HEK293 (cell line): Measurements from ENCODE around the gene CCKAR.
"Not testable (repeated sequence)": the region's sequence is repeated elsewhere in the genome, so short reads cannot be mapped to it uniquely, and the experiment has no call there.

Experiments used
- CTCF ChIA-PET: fragments of 350-600 bp; formaldehyde crosslinking; extraction: SDS; loops from one replicate; lab custom pipeline; 2021; ENCODE audit warnings: antibody characterized with exemption; lab: Yijun Ruan, JAX
- POLR2A ChIA-PET: fragments of 300-600 bp; formaldehyde crosslinking; extraction: SDS; loops from one replicate; lab custom pipeline; 2020; ENCODE audit warnings: antibody characterized with exemption, inconsistent platforms; lab: Yijun Ruan, JAX
- H3K27ac ChIP-seq: fragments of 200-500 bp; sonication (Bioruptor generic); 2 replicates; pipeline ENCODE4 v1.5.1; 2014; ENCODE audit warnings: low read depth, low read length, control low read depth, inconsistent platforms; ENCODE audit errors: extremely low read depth
- H3K36me3 ChIP-seq, 2 experiments: fragments of 200-500 bp in 1 of 2; sonication (Bioruptor generic) in 1 of 2; 1 replicate in 1 of 2; 2 replicates in 1 of 2; pipeline ENCODE4 v1.5.1; 2014 to 2017; ENCODE audit warnings: inconsistent platforms in 2 of 2, low read length in 2 of 2; ENCODE audit not compliant: control insufficient read depth in 2 of 2, insufficient read depth in 1 of 2
- H3K4me1 ChIP-seq: fragments of 200-500 bp; sonication (Bioruptor generic); 2 replicates; pipeline ENCODE4 v1.5.1; 2014; ENCODE audit warnings: mild to moderate bottlenecking, low read length, inconsistent platforms; ENCODE audit not compliant: control insufficient read depth, insufficient read depth
- H3K4me3 ChIP-seq: 2 replicates; pipeline ENCODE4 v1.5.1; 2011; ENCODE audit warnings: low read depth, mild to moderate bottlenecking, control low read depth, low read length, moderate library complexity
- H3K9me3 ChIP-seq: fragments of 200-500 bp; sonication (Bioruptor generic); 2 replicates; pipeline ENCODE4 v1.5.1; 2014; ENCODE audit warnings: low read depth, low read length, inconsistent platforms; ENCODE audit not compliant: control insufficient read depth, insufficient read depth
- HIC1 ChIP-seq: fragments of 450-650 bp; formaldehyde crosslinking; IDR thresholded peaks from 2 replicates; pipeline ENCODE4 v1.5.1; 2016; ENCODE audit warnings: missing biosample characterization, missing genetic modification characterization
- SETDB1 ChIP-seq: IDR thresholded peaks from one replicate; pipeline ENCODE4 v1.6.1; 2017; ENCODE audit warnings: mild to moderate bottlenecking, low read length, moderate library complexity, mixed read lengths; ENCODE audit not compliant: insufficient read length
- SP7 ChIP-seq: fragments of 450-650 bp; formaldehyde crosslinking; IDR thresholded peaks from 2 replicates; pipeline ENCODE4 v1.5.1; 2016; ENCODE audit warnings: missing biosample characterization, missing genetic modification characterization
- ZNF140 ChIP-seq: fragments of 450-650 bp; formaldehyde crosslinking; IDR thresholded peaks from 2 replicates; pipeline ENCODE4 v1.5.1; 2016; ENCODE audit warnings: missing biosample characterization, missing genetic modification characterization
- ZNF248 ChIP-seq: fragments of 450-650 bp; formaldehyde crosslinking; IDR thresholded peaks from 2 replicates; pipeline ENCODE4 v1.5.1; 2017; ENCODE audit warnings: missing biosample characterization, missing genetic modification characterization
- ZNF324 ChIP-seq: fragments of 450-650 bp; formaldehyde crosslinking; IDR thresholded peaks from 2 replicates; pipeline ENCODE4 v1.5.1; 2016; ENCODE audit warnings: missing biosample characterization, missing genetic modification characterization
- ZNF391 ChIP-seq: fragments of 450-650 bp; formaldehyde crosslinking; IDR thresholded peaks from 2 replicates; pipeline ENCODE4 v1.5.1; 2016; ENCODE audit warnings: low read depth, missing biosample characterization, missing genetic modification characterization, borderline replicate concordance
- ZNF416 ChIP-seq: fragments of 450-650 bp; formaldehyde crosslinking; IDR thresholded peaks from 2 replicates; pipeline ENCODE4 v1.5.1; 2016; ENCODE audit warnings: missing biosample characterization, missing genetic modification characterization
- ZNF560 ChIP-seq: fragments of 450-650 bp; formaldehyde crosslinking; IDR thresholded peaks from 2 replicates; pipeline ENCODE4 v1.5.1; 2017; ENCODE audit warnings: missing biosample characterization, missing genetic modification characterization, borderline replicate concordance
- ZNF623 ChIP-seq: fragments of 450-650 bp; formaldehyde crosslinking; IDR thresholded peaks from 2 replicates; pipeline ENCODE4 v1.5.1; 2016; ENCODE audit warnings: missing biosample characterization, missing genetic modification characterization
- TF ChIP-seq, protein P1 (sequence below): fragments of 450-650 bp; formaldehyde crosslinking; IDR thresholded peaks from 2 replicates; pipeline ENCODE4 v1.5.1; 2016; ENCODE audit warnings: missing biosample characterization, missing genetic modification characterization
- TF ChIP-seq, protein P2 (sequence below): fragments of 450-650 bp; formaldehyde crosslinking; IDR thresholded peaks from 2 replicates; pipeline ENCODE4 v1.5.1; 2016; ENCODE audit warnings: missing biosample characterization, missing genetic modification characterization, borderline replicate concordance

Gene CCKAR

DNA sequence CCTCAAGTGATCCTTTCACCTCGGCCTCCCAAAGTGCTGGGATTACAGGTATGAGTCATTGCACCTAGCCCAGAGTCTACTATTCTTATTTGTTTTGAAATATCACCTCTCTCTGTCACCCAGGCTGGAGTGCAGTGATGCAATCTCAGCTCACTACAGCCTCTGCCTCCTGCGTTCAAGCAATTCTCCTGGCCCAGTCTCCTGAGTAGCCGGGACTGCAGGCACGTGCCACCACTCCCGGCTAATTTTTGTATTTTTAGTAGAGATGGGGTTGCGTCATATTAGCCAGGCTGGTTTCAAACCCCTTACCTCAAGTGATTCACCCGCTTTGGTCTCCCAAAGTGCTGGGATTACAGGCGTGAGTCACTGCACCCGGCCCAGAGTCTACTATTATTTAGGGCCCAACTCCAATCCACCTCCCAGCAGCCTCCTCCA lies 10.3 kb upstream of the CCKAR start:
- H3K4me3 ChIP-seq, H3K36me3 ChIP-seq, POLR2A ChIA-PET, H3K27ac ChIP-seq, CTCF ChIA-PET, H3K4me1 ChIP-seq, H3K9me3 ChIP-seq: not testable (repeated sequence)
- peak; percentile 20 for TF ChIP-seq SETDB1

- TF ChIP-seq, protein P1, sequence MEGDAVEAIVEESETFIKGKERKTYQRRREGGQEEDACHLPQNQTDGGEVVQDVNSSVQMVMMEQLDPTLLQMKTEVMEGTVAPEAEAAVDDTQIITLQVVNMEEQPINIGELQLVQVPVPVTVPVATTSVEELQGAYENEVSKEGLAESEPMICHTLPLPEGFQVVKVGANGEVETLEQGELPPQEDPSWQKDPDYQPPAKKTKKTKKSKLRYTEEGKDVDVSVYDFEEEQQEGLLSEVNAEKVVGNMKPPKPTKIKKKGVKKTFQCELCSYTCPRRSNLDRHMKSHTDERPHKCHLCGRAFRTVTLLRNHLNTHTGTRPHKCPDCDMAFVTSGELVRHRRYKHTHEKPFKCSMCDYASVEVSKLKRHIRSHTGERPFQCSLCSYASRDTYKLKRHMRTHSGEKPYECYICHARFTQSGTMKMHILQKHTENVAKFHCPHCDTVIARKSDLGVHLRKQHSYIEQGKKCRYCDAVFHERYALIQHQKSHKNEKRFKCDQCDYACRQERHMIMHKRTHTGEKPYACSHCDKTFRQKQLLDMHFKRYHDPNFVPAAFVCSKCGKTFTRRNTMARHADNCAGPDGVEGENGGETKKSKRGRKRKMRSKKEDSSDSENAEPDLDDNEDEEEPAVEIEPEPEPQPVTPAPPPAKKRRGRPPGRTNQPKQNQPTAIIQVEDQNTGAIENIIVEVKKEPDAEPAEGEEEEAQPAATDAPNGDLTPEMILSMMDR (tag by site-specific recombination) = 0 out of 2 replicates have a peak, but pooled peaks have one; percentile 15
- TF ChIP-seq SP7 (tag by site-specific recombination) = no peak
- TF ChIP-seq, all 188 proteins: peak for 1
- H3K9me3 ChIP-seq = no peaks in the 10 kb centered on the region
- no peaks in the 10 kb centered on the region for H3K36me3 ChIP-seq
- no peak overlapping the region for H3K4me3 ChIP-seq
- CTCF ChIA-PET = no interaction called here
- no peaks in the 10 kb centered on the region for H3K4me1 ChIP-seq
- no peak overlapping the region for H3K27ac ChIP-seq
- POLR2A ChIA-PET = no interaction called here
These were observed 6.0 kb upstream of the CCKAR start for GRCh38 chr4:26496207-26496783.

GRCh38 chr4:26493461-26493860 lies 3.2 kb upstream of the CCKAR start:
- no peaks in the 10 kb centered on the region for H3K36me3 ChIP-seq
- H3K4me1 ChIP-seq = no peaks in the 10 kb centered on the region
- ChIA-PET CTCF (no interaction called here), POLR2A (no interaction called here)
- TF ChIP-seq, protein P2, sequence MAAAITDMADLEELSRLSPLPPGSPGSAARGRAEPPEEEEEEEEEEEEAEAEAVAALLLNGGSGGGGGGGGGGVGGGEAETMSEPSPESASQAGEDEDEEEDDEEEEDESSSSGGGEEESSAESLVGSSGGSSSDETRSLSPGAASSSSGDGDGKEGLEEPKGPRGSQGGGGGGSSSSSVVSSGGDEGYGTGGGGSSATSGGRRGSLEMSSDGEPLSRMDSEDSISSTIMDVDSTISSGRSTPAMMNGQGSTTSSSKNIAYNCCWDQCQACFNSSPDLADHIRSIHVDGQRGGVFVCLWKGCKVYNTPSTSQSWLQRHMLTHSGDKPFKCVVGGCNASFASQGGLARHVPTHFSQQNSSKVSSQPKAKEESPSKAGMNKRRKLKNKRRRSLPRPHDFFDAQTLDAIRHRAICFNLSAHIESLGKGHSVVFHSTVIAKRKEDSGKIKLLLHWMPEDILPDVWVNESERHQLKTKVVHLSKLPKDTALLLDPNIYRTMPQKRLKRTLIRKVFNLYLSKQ (tag by site-specific recombination) = no peak
- TF ChIP-seq ZNF140 (no peak), HIC1 (tag by site-specific recombination) (no peak), ZNF560 (tag by site-specific recombination) (no peak), ZNF416 (no peak)
- no peak overlapping the region for H3K27ac ChIP-seq
- no peaks in the 10 kb centered on the region for H3K9me3 ChIP-seq
- no peak overlapping the region for H3K4me3 ChIP-seq

DNA sequence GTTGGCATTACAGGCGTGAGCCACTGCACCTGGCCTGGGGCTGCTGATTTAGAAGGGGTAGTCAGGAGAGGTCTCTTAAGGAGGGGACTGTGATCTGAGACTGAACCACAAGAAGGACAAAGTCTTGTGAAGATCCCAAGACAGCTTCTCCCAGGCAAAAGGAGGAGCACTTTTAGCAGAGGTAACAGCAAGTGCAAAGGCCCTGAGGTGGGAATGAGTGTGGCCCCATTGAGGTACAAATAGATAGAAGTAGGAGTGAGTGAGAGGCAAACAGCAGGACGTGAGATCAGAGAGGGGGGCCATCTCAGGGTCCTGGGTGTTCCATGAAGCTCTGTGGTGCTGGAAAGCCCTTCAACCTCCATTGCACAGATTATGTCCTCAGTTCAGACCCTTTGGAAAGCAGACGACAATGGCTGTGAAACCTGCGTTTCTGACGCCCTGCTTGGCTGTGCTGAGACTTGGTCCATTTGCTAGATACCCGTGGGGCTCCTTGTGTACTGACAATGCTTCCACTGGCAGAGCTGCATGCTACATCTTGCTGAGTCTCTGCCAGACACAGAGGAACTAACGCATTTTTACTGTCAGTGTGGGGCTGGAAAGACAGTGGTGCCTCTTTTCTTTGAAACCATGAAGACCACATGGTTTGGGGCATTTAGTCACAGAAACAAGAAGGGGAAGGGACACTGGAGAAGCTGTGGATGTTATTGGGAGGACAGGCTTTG lies 1.3 kb upstream of the CCKAR start:
- no peak for TF ChIP-seq ZNF324 (tag by site-specific recombination)
- TF ChIP-seq ZNF623 (tag by site-specific recombination) = peak; percentile 84
- TF ChIP-seq ZNF560 (tag by site-specific recombination) = no peak
- no peak for TF ChIP-seq ZNF391 (tag by site-specific recombination)
- TF ChIP-seq ZNF248 (tag by site-specific recombination) = no peak
- no peaks in the 10 kb centered on the region for H3K36me3 ChIP-seq
- ChIA-PET CTCF (no interaction called here), POLR2A (no interaction called here)
- H3K9me3 ChIP-seq = no peaks in the 10 kb centered on the region
- H3K27ac ChIP-seq = no peak overlapping the region
- H3K4me3 ChIP-seq = no peak overlapping the region
- no peaks in the 10 kb centered on the region for H3K4me1 ChIP-seq
